IMR-90 (cell line): Measurements from ENCODE around the gene DCAF5.

Experiments
- CTCF ChIP-seq: conservative IDR thresholded peaks from 2 replicates; pipeline ENCODE4 v1.5.1; 2012; ENCODE audit warnings: mild to moderate bottlenecking, low read depth, low read length, improper control_type of control experiment
- MXI1 ChIP-seq: IDR thresholded peaks from 2 replicates; pipeline ENCODE4 v1.6.1; 2012; ENCODE audit warnings: low read depth, mild to moderate bottlenecking, low read length, moderate library complexity, borderline replicate concordance
- POLR2A ChIP-seq: IDR thresholded peaks from 2 replicates; pipeline ENCODE4 v1.6.1; 2012; ENCODE audit warnings: mild to moderate bottlenecking, low read depth, low read length

DNA sequence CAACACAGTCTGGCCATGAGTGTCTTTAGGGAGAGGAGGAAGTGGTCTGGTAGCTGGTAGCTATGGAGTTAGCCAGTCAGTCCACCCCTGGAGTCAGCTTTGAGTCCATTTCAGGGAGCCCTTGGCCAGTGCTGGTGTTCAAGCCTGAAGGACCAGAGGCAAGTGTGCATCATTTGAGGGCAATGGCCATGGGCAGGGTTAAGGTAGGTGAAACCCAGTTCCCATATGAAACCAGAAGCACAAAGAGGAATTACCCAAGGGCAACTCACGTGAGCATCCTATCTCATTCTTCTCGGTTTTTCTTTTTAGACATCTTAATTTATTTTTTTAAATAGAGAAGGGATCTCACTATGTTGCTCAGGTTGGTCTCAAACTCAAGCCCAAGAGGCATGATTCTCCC, 112.6 kb downstream of the DCAF5 start:
- TF ChIP-seq POLR2A (no peak), CTCF (no peak), MXI1 (no peak)
